OCI-M2 (cell line): ENCODE data around the gene CLSTN2.

Experiments used
- DNase-seq: peaks from one replicate; lab custom pipeline; 2025; ENCODE audit not compliant: unreplicated experiment; lab: John Stamatoyannopoulos, UW

CLSTN2 gene

GRCh38 chr3:140270329-140270728 lies 335.3 kb downstream of the CLSTN2 start:
- DNase-seq, result no peak

GRCh38 chr3:140273542-140274195 lies 338.7 kb downstream of the CLSTN2 start:
- DNase-seq, result no peak

- no peak for DNase-seq
Measured at GRCh38 chr3:140274429-140274828, 339.4 kb downstream of the CLSTN2 start.

GRCh38 chr3:140276703-140277102 lies 341.7 kb downstream of the CLSTN2 start:
- no peak for DNase-seq

- DNase-seq, result no peak
Measured at GRCh38 chr3:140277886-140278285, 342.9 kb downstream of the CLSTN2 start.

GRCh38 chr3:140284372-140284771 lies 349.4 kb downstream of the CLSTN2 start:
- no peak for DNase-seq

GRCh38 chr3:140285380-140285779 lies 350.4 kb downstream of the CLSTN2 start:
- DNase-seq, result no peak

GRCh38 chr3:140288595-140288994 lies 353.6 kb downstream of the CLSTN2 start:
- DNase-seq, result no peak

GRCh38 chr3:140290105-140290504 lies 355.1 kb downstream of the CLSTN2 start:
- no peak for DNase-seq

GRCh38 chr3:140292170-140292569 lies 357.2 kb downstream of the CLSTN2 start:
- DNase-seq, result no peak

- no peak for DNase-seq
Measured at GRCh38 chr3:140292684-140293083, 357.7 kb downstream of the CLSTN2 start.

GRCh38 chr3:140294058-140294457 lies 359.1 kb downstream of the CLSTN2 start:
- DNase-seq, result no peak

- no peak for DNase-seq
Measured at GRCh38 chr3:140296796-140297352, 361.9 kb downstream of the CLSTN2 start.

GRCh38 chr3:140298043-140298442 lies 363.1 kb downstream of the CLSTN2 start:
- DNase-seq, result no peak

GRCh38 chr3:140298569-140299070 lies 363.6 kb downstream of the CLSTN2 start:
- DNase-seq, result no peak

GRCh38 chr3:140303875-140304274 lies 368.9 kb downstream of the CLSTN2 start:
- DNase-seq, result no peak

- DNase-seq, result no peak
Measured at GRCh38 chr3:140308535-140308934, 373.6 kb downstream of the CLSTN2 start.

- no peak for DNase-seq
Measured at GRCh38 chr3:140311428-140311827, 376.4 kb downstream of the CLSTN2 start.

GRCh38 chr3:140315955-140316354 lies 381.0 kb downstream of the CLSTN2 start:
- no peak for DNase-seq

GRCh38 chr3:140316466-140316865 lies 381.5 kb downstream of the CLSTN2 start:
- no peak for DNase-seq

- DNase-seq, result no peak
Measured at GRCh38 chr3:140316868-140317400, 381.9 kb downstream of the CLSTN2 start.

GRCh38 chr3:140319739-140320138 lies 384.8 kb downstream of the CLSTN2 start:
- DNase-seq, result no peak

GRCh38 chr3:140323561-140323960 lies 388.6 kb downstream of the CLSTN2 start:
- DNase-seq, result no peak
